HS-5 (cell line): Measurements from ENCODE around the gene ATAD3B.
"Not testable (repeated sequence)": the region's sequence is repeated elsewhere in the genome, so short reads cannot be mapped to it uniquely, and the experiment has no call there.

Experiments
- DNase-seq: peaks from one replicate; pipeline ENCODE4 v3.0.0-alpha.2; 2012; ENCODE audit warnings: low read depth

The ATAD3B gene

GRCh38 chr1:1433804-1434130 is 37.8 kb upstream of the ATAD3B start:
- no peak for DNase-seq

- no peak for DNase-seq
These were observed 37.3 kb upstream of the ATAD3B start for GRCh38 chr1:1434131-1434823.

- no peak for DNase-seq
These were observed 36.8 kb upstream of the ATAD3B start for GRCh38 chr1:1434824-1435105.

GRCh38 chr1:1435106-1435903 is 36.3 kb upstream of the ATAD3B start, which contains the start of gene VWA1:
Gene VWA1 (plus strand): TSS chr1:1435690. CDS start chr1:1435749, 59 bp downstream.
- no peak for DNase-seq

GRCh38 chr1:1435911-1436629 is 35.5 kb upstream of the ATAD3B start:
- DNase-seq, result no peak

- no peak for DNase-seq
These were observed 34.9 kb upstream of the ATAD3B start for GRCh38 chr1:1436630-1437032.

GRCh38 chr1:1437033-1437903 is 34.3 kb upstream of the ATAD3B start:
- DNase-seq, result no peak

- no peak for DNase-seq
These were observed 33.6 kb upstream of the ATAD3B start for GRCh38 chr1:1437904-1438376.

- no peak for DNase-seq
These were observed 32.8 kb upstream of the ATAD3B start for GRCh38 chr1:1438531-1439381.

GRCh38 chr1:1439546-1440261 is 31.9 kb upstream of the ATAD3B start:
- no peak for DNase-seq

- no peak for DNase-seq
These were observed 31.1 kb upstream of the ATAD3B start for GRCh38 chr1:1440262-1441001.

GRCh38 chr1:1441002-1441888 is 30.3 kb upstream of the ATAD3B start:
- DNase-seq, result no peak

GRCh38 chr1:1442069-1442770 is 29.3 kb upstream of the ATAD3B start:
- DNase-seq, result no peak

- DNase-seq, result not testable (repeated sequence)
These were observed 24.9 kb upstream of the ATAD3B start for GRCh38 chr1:1446631-1447030.

- no peak for DNase-seq
These were observed 22.3 kb upstream of the ATAD3B start, which contains the start of gene ATAD3C for GRCh38 chr1:1449099-1449739. Gene ATAD3C (plus strand): TSS chr1:1449689. CDS start chr1:1450684, 995 bp downstream.

GRCh38 chr1:1450616-1451015 is 20.9 kb upstream of the ATAD3B start:
- not testable (repeated sequence) for DNase-seq

GRCh38 chr1:1451696-1452364 is 19.7 kb upstream of the ATAD3B start:
- no peak for DNase-seq
